Measurements from ENCODE around the gene MANF. TPM values are rescaled to one million over a fixed set of nuclear protein-coding genes. Genes with fewer than 3 reads are reported as not detected.

MANF gene
- total and polyA plus RNA-seq, 2 donors from 2014 or later = 96.5 to 224 TPM

DNA sequence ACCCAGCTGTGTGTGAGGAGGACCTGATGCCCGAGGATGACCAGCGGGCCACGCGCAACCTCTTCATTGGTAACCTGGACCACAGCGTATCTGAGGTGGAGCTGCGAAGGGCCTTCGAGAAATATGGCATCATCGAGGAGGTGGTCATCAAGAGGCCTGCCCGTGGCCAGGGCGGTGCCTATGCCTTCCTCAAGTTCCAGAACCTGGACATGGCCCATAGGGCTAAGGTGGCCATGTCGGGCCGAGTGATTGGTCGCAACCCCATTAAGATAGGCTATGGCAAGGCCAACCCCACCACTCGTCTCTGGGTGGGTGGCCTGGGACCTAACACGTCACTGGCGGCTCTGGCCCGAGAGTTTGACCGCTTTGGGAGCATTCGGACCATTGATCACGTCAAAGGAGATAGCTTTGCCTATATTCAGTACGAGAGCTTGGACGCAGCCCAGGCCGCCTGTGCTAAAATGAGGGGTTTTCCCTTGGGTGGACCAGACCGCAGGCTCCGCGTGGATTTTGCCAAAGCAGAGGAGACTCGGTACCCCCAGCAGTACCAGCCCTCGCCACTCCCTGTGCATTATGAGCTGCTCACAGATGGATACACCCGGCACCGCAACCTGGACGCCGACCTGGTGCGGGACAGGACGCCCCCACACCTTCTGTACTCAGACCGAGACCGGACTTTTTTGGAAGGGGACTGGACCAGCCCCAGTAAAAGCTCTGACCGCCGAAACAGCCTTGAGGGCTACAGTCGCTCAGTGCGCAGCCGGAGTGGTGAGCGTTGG is 7.5 kb downstream of the MANF start:
- Histone ChIP-seq H3K27ac (ENCODE audit: low read depth in 2 of 2, low read length in 2 of 2) (peak overlapping the region in 1 of 2 donors; percentile 67), H3K4me1 (ENCODE audit: control insufficient read depth in 2 of 3, insufficient read depth in 2 of 3, low read depth in 1 of 3, low read length in 3 of 3) (peaks cover 0 to 30% (median 15%) of the 10 kb centered on the region in 3 donors), H3K9ac (ENCODE audit: low read length in 3 of 3) (no peak overlapping the region), H3K27me3 (ENCODE audit: control insufficient read depth, insufficient read depth, low read length) (no peaks in the 10 kb centered on the region), H3K4me3 (ENCODE audit: low read length in 3 of 3) (peak overlapping the region; percentile 5 to 64 (median 44)), H3K9me3 (ENCODE audit: control insufficient read depth in 2 of 3, insufficient read depth in 1 of 3, low read length in 3 of 3) (no peaks in the 10 kb centered on the region), H3K36me3 (ENCODE audit: control insufficient read depth in 2 of 3, insufficient read depth in 3 of 3, low read length in 3 of 3) (peaks cover 7 to 37% (median 20%) of the 10 kb centered on the region in 3 donors)
- DNase-seq = peak in 2 of 5 donors; percentile 64 to 78
- TF ChIP-seq, protein P1, sequence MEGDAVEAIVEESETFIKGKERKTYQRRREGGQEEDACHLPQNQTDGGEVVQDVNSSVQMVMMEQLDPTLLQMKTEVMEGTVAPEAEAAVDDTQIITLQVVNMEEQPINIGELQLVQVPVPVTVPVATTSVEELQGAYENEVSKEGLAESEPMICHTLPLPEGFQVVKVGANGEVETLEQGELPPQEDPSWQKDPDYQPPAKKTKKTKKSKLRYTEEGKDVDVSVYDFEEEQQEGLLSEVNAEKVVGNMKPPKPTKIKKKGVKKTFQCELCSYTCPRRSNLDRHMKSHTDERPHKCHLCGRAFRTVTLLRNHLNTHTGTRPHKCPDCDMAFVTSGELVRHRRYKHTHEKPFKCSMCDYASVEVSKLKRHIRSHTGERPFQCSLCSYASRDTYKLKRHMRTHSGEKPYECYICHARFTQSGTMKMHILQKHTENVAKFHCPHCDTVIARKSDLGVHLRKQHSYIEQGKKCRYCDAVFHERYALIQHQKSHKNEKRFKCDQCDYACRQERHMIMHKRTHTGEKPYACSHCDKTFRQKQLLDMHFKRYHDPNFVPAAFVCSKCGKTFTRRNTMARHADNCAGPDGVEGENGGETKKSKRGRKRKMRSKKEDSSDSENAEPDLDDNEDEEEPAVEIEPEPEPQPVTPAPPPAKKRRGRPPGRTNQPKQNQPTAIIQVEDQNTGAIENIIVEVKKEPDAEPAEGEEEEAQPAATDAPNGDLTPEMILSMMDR (IDR thresholded peaks at IDR 0.05; ENCODE audit: borderline replicate concordance, extremely low read depth, insufficient read depth) = no peak
- intact Hi-C loops (cut with DNase I) = no loop called here
- FAIRE-seq = no peak

DNA sequence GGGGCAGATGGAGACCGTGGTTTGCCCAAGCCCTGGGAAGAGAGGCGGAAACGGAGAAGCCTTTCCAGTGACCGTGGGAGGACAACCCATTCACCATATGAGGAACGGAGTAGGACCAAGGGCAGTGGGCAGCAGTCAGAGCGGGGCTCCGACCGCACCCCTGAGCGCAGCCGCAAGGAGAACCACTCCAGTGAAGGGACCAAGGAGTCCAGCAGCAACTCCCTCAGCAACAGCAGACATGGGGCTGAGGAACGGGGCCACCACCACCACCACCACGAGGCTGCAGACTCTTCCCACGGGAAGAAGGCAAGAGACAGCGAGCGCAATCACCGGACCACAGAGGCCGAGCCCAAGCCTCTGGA is 8.0 kb downstream of the MANF start:
- no peak overlapping the region for H3K4me3 ChIP-seq (ENCODE audit: low read length in 3 of 3)
- TF ChIP-seq, protein P1 (IDR thresholded peaks at IDR 0.05; ENCODE audit: borderline replicate concordance, extremely low read depth, insufficient read depth) = no peak
- DNase-seq (no peak), FAIRE-seq (no peak)
- no peak overlapping the region for H3K9ac ChIP-seq (ENCODE audit: low read length in 3 of 3)
- H3K4me1 ChIP-seq (ENCODE audit: control insufficient read depth in 2 of 3, insufficient read depth in 2 of 3, low read depth in 1 of 3, low read length in 3 of 3) = peaks cover 0 to 26% (median 15%) of the 10 kb centered on the region in 3 donors
- H3K9me3 ChIP-seq (ENCODE audit: control insufficient read depth in 2 of 3, insufficient read depth in 1 of 3, low read length in 3 of 3) = no peaks in the 10 kb centered on the region
- no peaks in the 10 kb centered on the region for H3K27me3 ChIP-seq (ENCODE audit: control insufficient read depth, insufficient read depth, low read length)
- H3K36me3 ChIP-seq (ENCODE audit: control insufficient read depth in 2 of 3, insufficient read depth in 3 of 3, low read length in 3 of 3) = peaks cover 7 to 35% (median 16%) of the 10 kb centered on the region in 3 donors
- intact Hi-C loops (cut with DNase I) = no loop called here
- H3K27ac ChIP-seq (ENCODE audit: low read depth in 2 of 2, low read length in 2 of 2) = no peak overlapping the region

DNA sequence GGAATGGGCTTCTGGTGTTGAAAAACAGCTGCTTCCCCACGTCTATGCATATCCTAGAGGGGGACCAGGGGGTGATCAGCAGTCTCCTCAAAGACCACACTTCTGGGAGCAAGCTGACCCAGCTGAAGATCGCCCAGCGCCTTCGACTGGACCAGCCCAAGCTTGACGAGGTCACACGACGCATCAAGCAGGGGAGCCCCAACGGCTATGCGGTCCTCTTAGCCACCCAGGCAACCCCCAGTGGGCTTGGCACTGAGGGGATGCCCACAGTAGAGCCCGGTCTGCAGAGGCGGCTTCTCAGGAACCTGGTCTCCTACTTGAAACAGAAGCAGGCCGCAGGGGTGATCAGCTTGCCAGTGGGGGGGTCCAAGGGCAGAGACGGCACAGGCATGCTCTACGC is 8.5 kb downstream of the MANF start:
- no peak for DNase-seq
- Histone ChIP-seq H3K27me3 (ENCODE audit: control insufficient read depth, insufficient read depth, low read length) (no peaks in the 10 kb centered on the region), H3K9ac (ENCODE audit: low read length in 3 of 3) (no peak overlapping the region), H3K27ac (ENCODE audit: low read depth in 2 of 2, low read length in 2 of 2) (no peak overlapping the region), H3K4me3 (ENCODE audit: low read length in 3 of 3) (no peak overlapping the region), H3K9me3 (ENCODE audit: control insufficient read depth in 2 of 3, insufficient read depth in 1 of 3, low read length in 3 of 3) (no peaks in the 10 kb centered on the region), H3K4me1 (ENCODE audit: control insufficient read depth in 2 of 3, insufficient read depth in 2 of 3, low read depth in 1 of 3, low read length in 3 of 3) (peaks cover 0 to 26% (median 15%) of the 10 kb centered on the region in 3 donors), H3K36me3 (ENCODE audit: control insufficient read depth in 2 of 3, insufficient read depth in 3 of 3, low read length in 3 of 3) (peaks cover 9 to 34% (median 14%) of the 10 kb centered on the region in 3 donors)
- no peak for FAIRE-seq
- intact Hi-C loops (cut with DNase I) = no loop called here
- TF ChIP-seq, protein P1 (IDR thresholded peaks at IDR 0.05; ENCODE audit: borderline replicate concordance, extremely low read depth, insufficient read depth) = no peak

All from kidney (tissue), 14 donors.